Mesodermal cell (in vitro differentiated cells): ENCODE measurements around the gene ACACA.

ENCODE experiments used
- H3K27ac ChIP-seq: 2 replicates; pipeline ENCODE4 v1.7.0; 2013; ENCODE audit warnings: mild to moderate bottlenecking, low read depth, low read length, moderate library complexity; ENCODE audit not compliant: severe bottlenecking
- H3K36me3 ChIP-seq: 2 replicates; pipeline ENCODE4 v1.7.1; 2013; ENCODE audit warnings: mild to moderate bottlenecking, low read length, moderate library complexity; ENCODE audit not compliant: control insufficient read depth, insufficient read depth
- H3K4me1 ChIP-seq: one replicate; pipeline ENCODE4 v1.7.1; 2013; ENCODE audit warnings: mild to moderate bottlenecking, low read length; ENCODE audit not compliant: insufficient read depth, control insufficient read depth, poor library complexity, severe bottlenecking
- H3K4me3 ChIP-seq: 2 replicates; pipeline ENCODE4 v1.7.0; 2013; ENCODE audit warnings: low read length, control low read depth, mild to moderate bottlenecking; ENCODE audit not compliant: insufficient read depth, poor library complexity, severe bottlenecking; ENCODE audit errors: extremely low read depth
- H3K9me3 ChIP-seq: 2 replicates; pipeline ENCODE4 v1.7.1; 2013; ENCODE audit warnings: mild to moderate bottlenecking, low read length, moderate library complexity; ENCODE audit not compliant: control insufficient read depth
- WGBS, 2 experiments: methylation state at CpG; one replicate each; pipeline ENCODE4 v1.1.5; 2013; ENCODE audit warnings: missing lambda C conversion rate in 2 of 2; ENCODE audit not compliant: insufficient coverage in 2 of 2; 5-methylcytosine and 5-hydroxymethylcytosine counted together

The ACACA gene

DNA sequence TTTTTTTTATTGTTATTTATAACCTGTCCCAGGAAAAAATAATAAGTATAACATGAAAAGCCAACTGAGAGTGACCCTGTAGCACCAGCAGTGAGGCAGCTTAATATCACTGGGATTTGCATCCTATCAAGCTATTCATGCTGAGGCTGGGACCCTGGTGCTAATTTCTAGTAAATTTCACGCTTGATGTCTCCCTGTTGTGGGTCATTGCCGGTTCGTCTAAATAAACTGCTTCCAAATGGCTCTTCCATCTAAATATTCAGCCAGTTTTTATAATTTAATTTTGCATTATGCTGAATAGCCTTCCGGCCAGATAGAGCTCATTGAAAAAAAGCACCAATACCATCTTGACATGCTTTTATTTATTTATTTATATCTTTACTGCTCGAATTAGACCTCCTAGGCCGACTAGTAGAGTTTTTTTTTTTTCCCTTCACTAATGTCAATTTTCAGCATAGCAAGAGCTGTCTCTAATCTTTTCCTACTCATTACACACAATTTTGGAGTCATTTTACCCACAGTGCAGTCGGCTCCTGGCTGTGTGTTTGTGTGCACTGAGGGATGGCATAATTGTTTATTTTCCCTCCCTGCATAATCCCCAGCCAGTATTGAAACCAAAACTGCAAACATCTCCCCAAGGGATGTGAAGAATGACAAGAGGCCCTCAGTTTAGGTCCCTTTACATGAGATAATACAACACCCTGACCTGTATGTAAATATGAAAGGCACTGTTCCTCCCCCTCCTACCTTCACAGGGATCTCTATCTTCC, 289.1 kb downstream of the ACACA start:
- no peaks in the 10 kb centered on the region for H3K4me1 ChIP-seq
- no peak overlapping the region for H3K4me3 ChIP-seq
- H3K27ac ChIP-seq, result no peak overlapping the region
- 80 to 100% methylated on average over 4 of the region's 7 CpGs for WGBS, 2 experiments
- no peaks in the 10 kb centered on the region for H3K9me3 ChIP-seq
- H3K36me3 ChIP-seq, result peaks cover 82% of the 10 kb centered on the region

DNA sequence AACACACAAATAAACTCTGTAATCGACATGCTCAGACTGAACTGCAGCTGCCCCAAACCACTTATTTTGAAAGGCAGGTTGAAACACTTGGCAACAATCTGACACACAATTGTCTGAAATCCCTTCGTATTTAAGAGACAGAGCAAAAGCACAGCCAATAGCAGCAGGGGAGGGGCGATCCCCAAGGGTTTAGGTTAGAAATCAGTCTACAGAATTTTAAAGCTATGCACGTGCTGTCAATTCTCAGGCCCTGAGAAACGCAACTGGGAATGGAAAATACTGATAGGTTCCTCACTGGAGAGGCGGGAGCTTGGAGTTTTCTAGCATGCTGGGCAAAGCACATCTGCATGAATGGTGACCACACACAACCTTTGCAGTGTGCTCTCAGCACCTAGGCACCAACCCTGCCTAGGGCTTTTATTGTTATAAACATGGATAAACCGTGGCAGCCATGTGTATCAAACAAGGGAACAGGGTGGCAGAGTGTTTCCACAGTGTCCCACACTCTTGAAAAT, 289.9 kb downstream of the ACACA start:
- H3K36me3 ChIP-seq, result peaks cover 82% of the 10 kb centered on the region

DNA sequence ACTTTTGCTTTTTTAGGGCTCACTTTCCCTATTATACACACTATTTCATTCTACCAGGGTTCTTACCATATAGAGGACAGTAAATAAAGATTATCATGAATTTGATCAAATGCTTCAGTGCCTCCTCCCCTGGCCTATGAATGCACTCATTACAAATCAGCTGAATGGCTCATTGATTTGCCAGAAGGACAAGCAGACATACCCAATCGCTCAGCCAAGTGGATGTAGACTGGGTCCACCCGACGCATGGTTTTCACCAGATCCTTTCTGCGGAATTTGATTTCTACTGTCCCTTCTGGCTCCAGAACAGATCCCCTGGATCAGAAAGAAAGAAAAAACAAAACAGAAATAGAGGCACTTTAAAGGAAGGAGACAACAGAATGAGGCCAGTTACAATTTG, 295.3 kb downstream of the ACACA start:
- WGBS, 2 experiments, result 94 to 95% methylated on average over 4 of the region's 4 CpGs
- H3K27ac ChIP-seq, result no peak overlapping the region
- H3K36me3 ChIP-seq, result peaks cover 83% of the 10 kb centered on the region
- H3K9me3 ChIP-seq, result no peaks in the 10 kb centered on the region
- peaks cover 6% of the 10 kb centered on the region for H3K4me1 ChIP-seq
- no peak overlapping the region for H3K4me3 ChIP-seq

More for the DNA sequence above, 289.9 kb downstream of the ACACA start:
- no peak overlapping the region for H3K4me3 ChIP-seq
- WGBS, 2 experiments, result 88 to 95% methylated on average over 4 to 7 of the region's 7 CpGs
- no peak overlapping the region for H3K27ac ChIP-seq
- no peaks in the 10 kb centered on the region for H3K9me3 ChIP-seq
- no peaks in the 10 kb centered on the region for H3K4me1 ChIP-seq

DNA sequence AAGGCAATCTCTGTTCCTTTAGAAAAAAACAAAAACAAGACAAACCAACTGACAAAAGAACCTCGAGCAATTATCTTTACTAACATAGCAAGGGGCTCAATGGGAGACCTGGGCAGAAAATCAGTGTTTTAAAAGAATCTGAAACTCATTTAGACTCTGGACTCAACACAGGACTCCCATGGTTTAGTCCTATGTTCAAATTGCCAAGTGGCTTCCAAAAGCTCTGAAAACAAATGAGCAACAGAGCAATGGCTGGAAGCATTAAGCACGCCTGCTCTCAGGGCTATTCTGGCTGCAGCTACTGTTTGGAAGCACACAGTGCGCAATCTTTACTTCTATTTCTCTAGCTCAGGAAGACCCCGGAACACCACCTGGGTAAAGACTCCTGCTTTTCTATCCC, 295.9 kb downstream of the ACACA start:
- WGBS, 2 experiments, result 91 to 98% methylated on average over 3 of the region's 4 CpGs
- no peak overlapping the region for H3K4me3 ChIP-seq
- H3K27ac ChIP-seq, result peak overlapping the region; percentile 20
- H3K4me1 ChIP-seq, result peaks cover 6% of the 10 kb centered on the region
- H3K36me3 ChIP-seq, result peaks cover 83% of the 10 kb centered on the region
- no peaks in the 10 kb centered on the region for H3K9me3 ChIP-seq

DNA sequence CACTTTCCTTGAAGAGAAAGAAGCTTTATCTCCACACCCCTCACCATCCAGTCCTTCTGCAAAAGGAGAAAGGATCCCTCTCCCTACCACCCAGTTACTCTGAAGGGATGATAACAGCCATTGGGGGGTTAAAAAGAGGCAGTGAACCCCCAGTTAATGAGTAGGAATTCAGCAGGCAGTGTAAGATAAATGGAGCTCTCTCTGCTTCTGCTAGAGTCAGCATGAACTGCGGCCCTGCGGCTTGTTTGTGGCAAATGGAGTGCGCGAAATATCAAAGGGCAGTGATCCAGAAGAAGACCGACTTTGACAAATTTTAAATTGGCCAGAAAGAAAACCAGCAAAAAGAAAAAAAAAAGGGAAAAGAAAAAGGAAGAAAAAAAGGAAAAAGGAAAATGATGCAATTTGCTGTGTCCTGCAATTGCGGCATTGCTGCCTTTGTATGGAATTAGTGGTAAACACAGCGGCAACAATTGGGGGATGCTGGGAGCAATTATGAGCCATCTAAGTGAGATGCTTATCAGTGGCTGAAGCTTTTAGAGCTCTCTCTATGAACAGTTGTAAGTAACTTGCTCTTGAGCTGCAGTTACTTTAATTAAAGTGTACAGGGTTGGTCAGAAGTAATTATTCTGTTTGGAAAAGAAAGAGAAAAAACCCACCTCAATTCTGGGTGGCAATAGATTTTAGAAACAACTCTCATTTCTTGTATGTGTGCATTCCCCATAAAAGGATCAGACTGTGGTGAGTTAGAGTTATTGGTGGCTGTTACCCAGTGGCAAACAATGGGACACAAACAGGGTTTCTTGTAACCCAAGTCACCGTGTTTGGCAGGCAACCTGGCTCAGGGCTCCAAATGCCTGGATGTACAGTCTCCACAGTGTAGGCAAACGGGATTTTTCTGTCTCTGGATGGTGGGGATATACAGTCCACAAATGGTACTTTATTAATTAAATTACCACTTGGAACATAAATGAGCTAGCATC, 296.6 kb downstream of the ACACA start:
- Histone ChIP-seq H3K36me3 (peaks cover 83% of the 10 kb centered on the region), H3K4me1 (peaks cover 6% of the 10 kb centered on the region), H3K27ac (peak overlapping the region; percentile 37), H3K4me3 (no peak overlapping the region), H3K9me3 (no peaks in the 10 kb centered on the region)
- WGBS, 2 experiments, result 87 to 95% methylated on average over 7 of the region's 9 CpGs

DNA sequence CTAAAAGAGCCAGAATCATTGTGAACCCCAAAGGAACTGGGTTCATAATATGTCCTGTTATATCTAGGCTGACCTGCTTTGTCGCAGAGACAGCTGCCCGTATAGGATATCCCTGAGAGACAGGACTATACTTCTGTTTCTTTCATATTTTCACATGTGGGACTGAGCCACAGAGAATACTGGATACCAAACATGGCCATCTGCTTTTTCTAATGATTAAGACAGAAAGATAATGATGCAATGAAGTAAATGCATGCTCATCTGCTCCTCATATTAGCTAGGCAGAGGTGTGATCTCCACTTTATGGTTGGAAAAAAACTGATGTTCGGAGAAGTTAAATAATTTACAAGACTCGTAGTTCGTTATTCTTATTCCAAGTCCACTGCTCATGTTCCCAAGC, 297.5 kb downstream of the ACACA start:
- Histone ChIP-seq H3K4me1 (peaks cover 6% of the 10 kb centered on the region), H3K36me3 (peaks cover 83% of the 10 kb centered on the region), H3K4me3 (no peak overlapping the region), H3K9me3 (no peaks in the 10 kb centered on the region), H3K27ac (no peak overlapping the region)
- 94 to 100% methylated on average over 2 to 5 of the region's 5 CpGs for WGBS, 2 experiments

DNA sequence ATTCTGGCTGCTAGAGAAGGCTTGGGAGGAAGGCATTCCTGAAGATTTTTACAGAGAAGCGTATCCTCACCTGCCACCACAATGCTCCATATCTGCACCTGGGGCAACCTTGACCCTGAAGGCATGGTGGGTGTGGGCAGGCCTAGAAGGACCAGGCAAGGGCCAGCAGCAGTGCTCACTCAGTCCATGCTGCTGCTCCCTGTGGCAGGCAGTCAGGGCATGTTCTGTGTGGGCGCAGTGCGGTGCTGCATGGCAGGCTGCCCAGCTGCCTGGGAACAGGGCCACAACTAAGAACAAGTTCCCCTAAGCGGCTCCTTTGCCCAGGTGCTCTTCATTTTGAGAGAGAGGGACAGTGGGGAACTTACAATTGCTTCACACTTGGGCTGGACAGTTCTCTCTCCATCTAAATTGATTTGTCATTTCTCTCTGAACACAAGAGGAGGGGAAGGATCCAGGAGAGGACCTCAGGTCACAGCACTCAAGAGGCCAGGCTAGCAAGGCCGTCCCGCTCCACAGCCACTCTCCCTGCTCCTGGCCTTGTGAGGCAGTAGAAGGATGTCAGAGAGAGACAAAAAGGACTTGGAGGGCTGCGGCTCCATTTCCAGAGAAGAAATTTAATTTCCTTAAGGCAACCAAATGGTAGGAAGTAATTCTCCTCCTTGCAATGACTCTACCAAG, 299.1 kb downstream of the ACACA start:
- Histone ChIP-seq H3K4me3 (no peak overlapping the region), H3K36me3 (peaks cover 84% of the 10 kb centered on the region), H3K4me1 (peaks cover 6% of the 10 kb centered on the region), H3K27ac (no peak overlapping the region), H3K9me3 (no peaks in the 10 kb centered on the region)
- WGBS, 2 experiments, result 90 to 94% methylated on average over 5 of the region's 7 CpGs

DNA sequence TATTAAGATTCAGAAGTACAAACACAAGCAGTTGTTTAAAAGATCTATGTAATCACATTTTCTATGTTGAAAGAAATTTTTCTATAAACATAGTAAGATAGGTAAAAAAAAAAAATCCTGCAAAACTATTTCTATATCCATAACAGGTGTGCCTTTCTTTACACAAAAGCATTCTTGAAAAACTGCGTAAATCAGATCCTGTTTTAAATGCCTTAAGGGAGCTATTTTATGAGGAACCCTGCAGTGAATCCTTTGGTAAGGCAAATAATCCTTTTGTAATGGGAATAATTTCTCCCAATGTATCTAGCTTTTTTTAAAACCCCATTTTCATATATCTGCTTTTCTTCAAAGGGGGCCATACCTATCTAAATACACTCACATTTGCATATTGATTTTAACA, 300.6 kb downstream of the ACACA start:
- Histone ChIP-seq H3K9me3 (no peaks in the 10 kb centered on the region), H3K27ac (no peak overlapping the region), H3K36me3 (peaks cover 86% of the 10 kb centered on the region), H3K4me3 (no peak overlapping the region), H3K4me1 (peaks cover 6% of the 10 kb centered on the region)
- 100% methylated on average over 1 of the region's 1 CpG; no CpG with 5 or more reads in 1 of the 2 experiments for WGBS, 2 experiments

DNA sequence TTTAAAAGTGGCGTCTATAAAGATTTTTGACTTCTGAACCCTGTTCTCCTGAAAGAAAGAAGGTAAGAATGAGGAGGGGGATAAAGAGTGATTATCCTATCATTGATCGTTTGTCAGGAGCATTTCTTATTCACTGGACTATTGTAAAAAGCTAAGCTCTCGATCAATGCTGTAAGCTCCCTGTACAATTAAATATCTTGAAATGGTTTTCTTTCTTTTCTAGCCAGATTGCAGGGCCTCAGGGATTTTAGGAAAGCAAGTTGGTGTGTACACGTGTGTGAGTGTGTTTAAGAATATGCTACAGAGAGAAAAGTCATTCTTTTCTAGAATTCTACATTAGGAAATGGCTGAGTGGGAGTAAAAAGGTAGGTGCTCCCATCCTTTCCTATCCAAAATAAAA, 303.4 kb downstream of the ACACA start:
- no peaks in the 10 kb centered on the region for H3K4me1 ChIP-seq
- peaks cover 83% of the 10 kb centered on the region for H3K36me3 ChIP-seq
- H3K4me3 ChIP-seq, result no peak overlapping the region
- WGBS, 2 experiments, result 95 to 96% methylated on average over 2 to 3 of the region's 4 CpGs
- no peaks in the 10 kb centered on the region for H3K9me3 ChIP-seq
- no peak overlapping the region for H3K27ac ChIP-seq

DNA sequence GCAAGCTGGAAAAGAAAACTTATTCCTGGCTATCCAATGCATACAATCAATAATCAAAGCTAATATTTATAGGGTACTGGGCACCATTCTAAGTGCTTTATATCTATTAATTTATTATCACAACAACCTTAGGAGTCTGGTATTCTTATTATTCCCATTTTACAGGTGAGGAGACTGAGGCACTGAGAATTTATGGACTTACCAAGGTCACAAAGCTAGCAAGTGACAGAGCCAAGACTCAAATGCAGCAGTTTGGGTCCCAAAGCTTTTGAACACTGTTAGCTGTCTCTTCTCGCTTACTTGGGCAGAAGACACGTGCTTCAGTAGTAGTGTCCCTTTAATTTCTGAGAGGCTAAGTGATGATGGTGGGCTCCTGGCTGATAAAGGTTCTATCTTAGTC, 305.3 kb downstream of the ACACA start:
- no peak overlapping the region for H3K27ac ChIP-seq
- H3K4me3 ChIP-seq, result no peak overlapping the region
- peaks cover 83% of the 10 kb centered on the region for H3K36me3 ChIP-seq
- H3K4me1 ChIP-seq, result no peaks in the 10 kb centered on the region
- WGBS, 2 experiments, result 100% methylated on average over 1 to 2 of the region's 2 CpGs
- H3K9me3 ChIP-seq, result no peaks in the 10 kb centered on the region
